A549 (cell line): ENCODE measurements around the gene ZNF423.

ENCODE experiments used
- BHLHE40 ChIP-seq: IDR thresholded peaks from 2 replicates; pipeline ENCODE4 v1.6.1; 2012; ENCODE audit warnings: low read depth, low read length, inconsistent platforms
- CBX8 ChIP-seq: fragments of 200-600 bp; sonication (generic); IDR thresholded peaks from 2 replicates; pipeline ENCODE4 v1.6.1; 2016
- CEBPB ChIP-seq, 2 experiments: fragments of >200 bp in 1 of 2; sonication (Bioruptor Twin) in 1 of 2; formaldehyde crosslinking in 1 of 2; IDR thresholded peaks; 2 replicates each; pipeline ENCODE4 v1.6.1; 2012 to 2016
- ELK1 ChIP-seq: fragments of 150-350 bp; IDR thresholded peaks from 2 replicates; pipeline ENCODE4 v1.6.1; 2014; ENCODE audit warnings: low read depth, mild to moderate bottlenecking, low read length
- EP300 ChIP-seq, 2 experiments: fragments of >200 bp; sonication (Bioruptor Twin); formaldehyde crosslinking; IDR thresholded peaks; 2 replicates in 1 of 2; 3 replicates in 1 of 2; pipeline ENCODE4 v1.6.1; 2016 to 2017
- HOXA7 ChIP-seq: fragments of 250-450 bp; sonication (Bioruptor Pico); IDR thresholded peaks from 2 replicates; pipeline ENCODE4 v1.5.0; 2020; ENCODE audit warnings: mild to moderate bottlenecking, moderate library complexity
- JUNB ChIP-seq: fragments of >200 bp; sonication (Bioruptor Twin); formaldehyde crosslinking; IDR thresholded peaks from 2 replicates; pipeline ENCODE4 v1.6.1; 2016
- KDM1A ChIP-seq: fragments of 200-600 bp; sonication (generic); IDR thresholded peaks from 2 replicates; pipeline ENCODE4 v1.6.1; 2016; ENCODE audit warnings: low read depth, mild to moderate bottlenecking
- POLR2A ChIP-seq: IDR thresholded peaks from 2 replicates; pipeline ENCODE4 v1.6.1; 2012; ENCODE audit warnings: mild to moderate bottlenecking, low read length
- TF ChIP-seq, protein P1 (sequence below): fragments of >200 bp; sonication (Bioruptor Twin); formaldehyde crosslinking; IDR thresholded peaks from 3 replicates; pipeline ENCODE4 v1.5.1; 2016

GRCh38 chr16:49701789-49702494 is 154.0 kb downstream of the ZNF423 start:
- TF ChIP-seq, protein P1, sequence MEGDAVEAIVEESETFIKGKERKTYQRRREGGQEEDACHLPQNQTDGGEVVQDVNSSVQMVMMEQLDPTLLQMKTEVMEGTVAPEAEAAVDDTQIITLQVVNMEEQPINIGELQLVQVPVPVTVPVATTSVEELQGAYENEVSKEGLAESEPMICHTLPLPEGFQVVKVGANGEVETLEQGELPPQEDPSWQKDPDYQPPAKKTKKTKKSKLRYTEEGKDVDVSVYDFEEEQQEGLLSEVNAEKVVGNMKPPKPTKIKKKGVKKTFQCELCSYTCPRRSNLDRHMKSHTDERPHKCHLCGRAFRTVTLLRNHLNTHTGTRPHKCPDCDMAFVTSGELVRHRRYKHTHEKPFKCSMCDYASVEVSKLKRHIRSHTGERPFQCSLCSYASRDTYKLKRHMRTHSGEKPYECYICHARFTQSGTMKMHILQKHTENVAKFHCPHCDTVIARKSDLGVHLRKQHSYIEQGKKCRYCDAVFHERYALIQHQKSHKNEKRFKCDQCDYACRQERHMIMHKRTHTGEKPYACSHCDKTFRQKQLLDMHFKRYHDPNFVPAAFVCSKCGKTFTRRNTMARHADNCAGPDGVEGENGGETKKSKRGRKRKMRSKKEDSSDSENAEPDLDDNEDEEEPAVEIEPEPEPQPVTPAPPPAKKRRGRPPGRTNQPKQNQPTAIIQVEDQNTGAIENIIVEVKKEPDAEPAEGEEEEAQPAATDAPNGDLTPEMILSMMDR = no peak
- TF ChIP-seq BHLHE40 (no peak), KDM1A (no peak), CEBPB (IDR thresholded peaks at IDR 0.05) (no peak), EP300 (IDR thresholded peaks at IDR 0.05) (no peak), CBX8 (no peak), ELK1 (no peak), JUNB (no peak), POLR2A (no peak), HOXA7 (CRISPR knock-in tag) (no peak)
